Inferior parietal cortex (tissue), 1 donor: ENCODE measurements around the gene AR.

Experiments used
- DNase-seq: peaks from one replicate; pipeline ENCODE4 v3.0.0-alpha.2; 2016; ENCODE audit errors: extremely low spot score

Gene AR

DNA sequence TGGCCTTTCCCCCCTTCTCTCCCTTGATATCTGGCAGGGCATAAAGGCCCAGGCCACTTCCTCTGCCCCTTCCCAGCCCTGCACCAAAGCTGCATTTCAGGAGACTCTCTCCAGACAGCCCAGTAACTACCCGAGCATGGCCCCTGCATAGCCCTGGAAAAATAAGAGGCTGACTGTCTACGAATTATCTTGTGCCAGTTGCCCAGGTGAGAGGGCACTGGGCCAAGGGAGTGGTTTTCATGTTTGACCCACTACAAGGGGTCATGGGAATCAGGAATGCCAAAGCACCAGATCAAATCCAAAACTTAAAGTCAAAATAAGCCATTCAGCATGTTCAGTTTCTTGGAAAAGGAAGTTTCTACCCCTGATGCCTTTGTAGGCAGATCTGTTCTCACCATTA is 183.8 kb downstream of the AR start:
- no peak for DNase-seq

DNA sequence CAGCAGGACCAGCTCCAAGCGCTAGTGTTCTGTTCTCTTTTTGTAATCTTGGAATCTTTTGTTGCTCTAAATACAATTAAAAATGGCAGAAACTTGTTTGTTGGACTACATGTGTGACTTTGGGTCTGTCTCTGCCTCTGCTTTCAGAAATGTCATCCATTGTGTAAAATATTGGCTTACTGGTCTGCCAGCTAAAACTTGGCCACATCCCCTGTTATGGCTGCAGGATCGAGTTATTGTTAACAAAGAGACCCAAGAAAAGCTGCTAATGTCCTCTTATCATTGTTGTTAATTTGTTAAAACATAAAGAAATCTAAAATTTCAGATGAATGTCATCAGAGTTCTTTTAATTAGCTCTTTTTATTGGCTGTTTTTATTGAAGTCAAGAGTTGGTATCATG is 186.5 kb downstream of the AR start:
- DNase-seq: no peak

DNA sequence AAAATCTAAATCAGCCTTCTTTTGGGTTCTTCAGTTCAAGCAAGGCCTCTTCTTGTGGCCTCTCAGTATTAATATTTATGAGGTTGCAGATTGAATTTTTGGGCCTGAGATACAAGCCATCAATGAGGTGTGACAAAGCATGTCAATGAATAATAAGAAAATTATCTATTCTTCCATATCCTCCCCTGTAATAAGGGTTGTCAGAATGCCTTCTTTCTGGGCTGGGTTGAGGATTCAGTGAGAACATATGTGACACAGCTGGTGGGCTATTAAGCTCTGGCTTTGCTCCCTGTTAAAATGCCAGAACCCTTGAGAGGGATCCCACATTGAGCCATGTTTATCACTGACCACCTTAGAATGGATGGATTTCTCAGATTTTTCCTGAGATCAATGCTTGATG is 187.2 kb downstream of the AR start:
- DNase-seq: no peak

DNA sequence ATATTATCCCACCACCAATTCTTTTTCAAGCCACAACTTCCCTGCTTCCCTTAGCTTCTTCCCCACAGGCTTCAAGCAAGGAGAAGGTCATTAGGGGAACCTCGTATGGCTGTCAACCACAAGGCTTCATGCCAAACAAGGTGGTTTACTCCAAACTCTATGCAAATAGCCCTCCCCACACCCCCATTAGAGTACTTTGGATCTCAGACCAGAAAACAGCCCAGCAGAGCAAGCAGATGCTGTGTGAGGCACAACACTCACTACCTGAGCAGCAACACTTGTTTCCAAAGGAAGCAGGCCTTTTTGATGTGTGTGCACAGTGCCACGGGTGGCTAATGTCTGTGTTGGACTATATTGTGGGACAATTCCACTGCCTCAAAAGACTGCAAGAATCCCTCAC is 189.0 kb downstream of the AR start:
- no peak for DNase-seq

- DNase-seq: no peak
Measured at GRCh38 chrX:67734111-67734753, 190.4 kb downstream of the AR start.

DNA sequence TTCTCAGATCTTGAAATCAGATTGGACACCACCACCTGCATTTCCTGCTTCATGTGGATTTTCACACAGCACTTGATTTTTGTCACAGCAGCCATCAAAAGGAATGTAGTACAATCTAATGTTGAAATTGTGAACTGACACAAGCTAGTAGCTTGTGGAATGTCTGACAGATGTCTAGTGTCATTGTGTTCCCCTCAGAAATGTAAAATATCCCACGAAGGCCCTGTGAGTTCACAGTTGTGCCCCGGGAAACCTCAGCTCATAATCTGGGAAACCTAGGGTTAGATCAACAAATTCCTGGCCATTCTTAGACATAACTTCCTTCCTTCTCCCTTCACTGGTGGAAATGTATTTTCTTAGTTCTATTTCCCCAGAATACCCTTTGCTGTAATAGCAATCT is 205.7 kb downstream of the AR start:
- no peak for DNase-seq

- DNase-seq: no peak
Measured at GRCh38 chrX:67750694-67751093, 206.9 kb downstream of the AR start.

GRCh38 chrX:67759018-67759417 is 215.2 kb downstream of the AR start:
- DNase-seq: no peak

- no peak for DNase-seq
Measured at GRCh38 chrX:67777148-67777547, 233.3 kb downstream of the AR start.

DNA sequence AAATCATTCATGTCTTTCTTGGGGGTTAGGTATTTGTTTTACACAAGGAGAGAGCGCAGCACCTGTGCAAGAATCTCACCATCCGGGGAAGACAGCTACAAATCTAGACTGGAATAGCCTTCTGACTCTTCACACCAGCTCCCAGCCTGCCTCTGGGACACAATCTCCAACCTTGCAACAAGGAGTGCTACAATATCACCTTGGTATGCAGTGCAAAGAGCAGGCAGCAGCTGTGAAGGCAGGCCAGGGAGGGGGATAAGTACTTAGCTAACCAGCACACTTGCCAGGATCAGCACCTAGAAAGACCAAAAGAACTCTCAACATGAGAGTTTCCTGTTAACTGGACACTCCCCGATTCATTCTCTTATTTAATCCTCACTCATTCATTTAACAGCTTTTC is 235.3 kb downstream of the AR start:
- no peak for DNase-seq
